Stimulated activated CD8-positive, alpha-beta memory T cell treated with anti-CD3 and anti-CD28 coated beads, Interleukin-15, amount 100 ng/mL, for 1 hour (primary cell): ENCODE results near the gene APCDD1L.
"Not testable (repeated sequence)": the region's sequence is repeated elsewhere in the genome, so short reads cannot be mapped to it uniquely, and the experiment has no call there.

ENCODE experiments used
- DNase-seq: peaks from one replicate; pipeline ENCODE4 v3.0.0-alpha.2; 2020; ENCODE audit warnings: low read depth

APCDD1L gene

DNA sequence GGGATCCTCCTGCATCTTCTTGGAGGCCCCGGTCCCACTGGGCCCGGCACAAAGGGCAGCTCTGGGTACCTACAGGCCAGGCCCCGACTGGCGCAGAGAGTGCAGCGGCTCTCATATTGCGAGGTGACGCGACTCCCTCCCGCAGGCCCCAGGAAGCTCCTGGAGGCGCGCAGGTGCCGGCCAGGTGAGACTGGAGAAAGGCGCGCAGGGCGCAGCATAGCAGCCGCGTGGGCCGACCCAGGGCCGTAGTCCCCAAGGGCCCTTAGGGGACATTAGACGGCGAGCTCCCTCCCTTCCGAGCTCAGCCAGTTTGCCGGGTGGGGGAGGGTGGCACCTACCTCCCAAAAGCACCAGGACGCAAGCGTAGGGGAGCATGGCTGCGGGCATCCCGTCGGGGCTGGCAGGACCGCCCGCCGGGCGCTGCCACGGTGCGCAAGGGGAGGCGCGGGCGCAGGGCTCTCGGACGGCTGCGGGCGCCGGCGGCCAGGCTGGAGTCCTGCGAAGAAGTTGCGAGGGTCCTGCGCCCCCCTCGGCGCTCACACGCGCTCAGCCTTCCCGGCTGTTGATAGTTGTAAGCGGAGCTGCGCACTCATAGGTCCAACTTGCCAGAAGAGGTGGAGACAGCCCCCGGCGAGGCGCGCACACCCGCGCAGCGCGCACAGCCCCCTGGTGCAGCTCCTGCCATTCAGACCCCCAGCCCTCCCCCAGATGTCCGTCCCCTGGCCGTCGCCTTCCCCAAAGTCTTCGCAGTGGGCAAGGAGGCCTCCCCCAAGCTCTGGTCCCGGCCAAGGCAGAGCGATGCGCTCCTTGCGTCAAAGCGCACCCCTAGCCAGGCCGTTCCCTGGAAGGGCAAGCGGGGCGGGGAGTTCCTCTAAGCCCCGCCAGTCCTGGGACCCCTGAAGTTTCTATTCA, 622 bp downstream of the APCDD1L start:
- no peak for DNase-seq

DNA sequence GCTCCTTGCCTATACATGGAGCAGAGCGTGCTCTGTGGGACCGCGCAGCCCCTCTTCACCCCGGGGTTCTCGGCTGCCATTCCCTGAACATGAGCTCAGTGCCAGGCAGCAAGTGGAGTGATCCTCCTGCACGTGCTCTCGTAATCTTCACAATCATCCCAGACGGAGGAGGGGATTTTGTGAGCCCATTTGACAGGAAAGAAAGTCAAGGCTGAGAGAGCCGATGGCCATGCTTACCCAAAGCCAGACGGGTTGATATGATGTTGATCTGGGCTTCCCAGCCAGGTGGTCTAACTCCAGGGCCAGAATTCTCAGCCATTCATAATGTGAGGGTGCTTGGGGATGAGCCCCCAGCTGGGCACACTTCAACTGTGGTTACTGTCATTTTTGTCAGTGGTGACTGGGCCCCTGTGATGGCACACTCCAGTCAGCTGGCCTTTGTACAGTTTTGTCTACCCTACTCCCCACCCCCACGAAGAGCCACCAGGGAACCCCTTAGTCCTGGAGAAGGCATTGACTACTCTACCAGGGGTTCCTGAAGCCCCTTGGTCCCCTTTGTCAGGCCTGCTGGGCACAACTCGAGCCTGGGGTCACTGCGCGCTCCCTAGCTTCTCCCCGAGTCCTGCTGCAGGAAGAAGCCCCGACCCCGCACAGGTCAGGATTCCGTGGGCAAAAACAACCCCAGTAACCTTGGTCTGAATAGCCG, 1.5 kb downstream of the APCDD1L start:
- DNase-seq, result no peak

GRCh38 chr20:58512808-58513552, 2.2 kb downstream of the APCDD1L start:
- DNase-seq, result no peak

- no peak for DNase-seq
Observed at GRCh38 chr20:58511861-58512260, 3.3 kb downstream of the APCDD1L start.

- DNase-seq, result no peak
Observed at GRCh38 chr20:58511364-58511763, 3.8 kb downstream of the APCDD1L start.

DNA sequence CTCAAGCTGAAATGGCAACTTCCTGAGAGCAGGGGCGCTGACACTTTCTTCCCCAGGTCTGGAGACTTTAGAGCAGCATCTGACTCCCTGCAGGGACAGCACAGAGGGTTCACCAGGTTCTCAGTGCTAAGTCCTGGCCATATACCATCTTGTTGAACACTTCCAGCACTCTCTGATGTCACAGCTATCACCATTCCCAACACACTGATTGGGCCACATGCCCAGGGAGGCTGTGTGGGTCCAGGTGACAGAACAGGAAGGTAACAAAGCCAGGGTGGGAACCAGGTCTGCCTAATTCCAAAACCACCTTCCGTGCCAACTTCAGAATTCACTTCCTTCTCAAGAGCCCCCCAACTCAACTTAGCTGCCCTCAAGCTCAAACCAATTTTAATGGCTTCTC, 4.3 kb downstream of the APCDD1L start:
- DNase-seq, result no peak

- DNase-seq, result no peak
Observed at GRCh38 chr20:58508762-58509395, 6.3 kb downstream of the APCDD1L start.

- DNase-seq, result not testable (repeated sequence)
Observed at GRCh38 chr20:58506999-58507398, 8.2 kb downstream of the APCDD1L start.

DNA sequence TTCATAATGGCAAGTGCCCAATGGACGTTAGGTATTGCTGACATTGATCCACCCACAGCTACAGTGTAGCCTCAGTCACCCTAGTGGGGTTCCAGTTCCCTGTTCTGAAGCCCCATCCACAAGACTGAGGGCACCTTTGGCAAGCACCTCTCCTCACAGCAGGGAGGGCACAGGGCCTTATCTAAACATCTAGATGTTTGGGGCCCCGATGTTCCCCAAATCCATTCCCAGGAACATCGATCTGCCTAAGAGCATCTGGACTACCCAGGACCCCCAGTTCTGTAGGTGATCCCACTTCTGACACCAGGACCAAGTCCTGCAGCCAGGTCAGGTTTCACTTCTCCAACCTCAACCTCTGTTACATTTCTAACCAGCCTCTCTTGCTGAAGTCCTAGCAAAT, 10.6 kb downstream of the APCDD1L start:
- no peak for DNase-seq

DNA sequence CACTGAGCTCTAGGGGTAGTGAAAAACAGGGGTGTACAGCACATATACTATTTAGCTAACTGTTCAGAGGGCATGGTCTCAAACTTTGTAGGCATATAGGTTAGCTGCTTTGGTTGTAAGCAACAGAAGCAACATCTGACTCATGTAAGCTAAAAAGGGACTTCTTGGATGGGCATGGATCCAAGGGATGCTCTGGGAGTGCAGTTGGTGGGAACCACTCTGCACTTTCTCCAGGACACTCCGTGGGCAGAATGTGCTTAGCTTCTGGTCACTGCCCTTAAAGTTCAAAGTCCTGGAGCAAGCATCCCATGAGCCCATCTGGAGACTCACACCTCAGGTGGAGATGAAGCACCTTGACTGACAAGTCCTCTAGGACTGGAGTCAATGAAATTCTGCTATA, 11.5 kb downstream of the APCDD1L start:
- DNase-seq, result no peak

- DNase-seq, result no peak
Observed at GRCh38 chr20:58500256-58500655, 14.9 kb downstream of the APCDD1L start.

DNA sequence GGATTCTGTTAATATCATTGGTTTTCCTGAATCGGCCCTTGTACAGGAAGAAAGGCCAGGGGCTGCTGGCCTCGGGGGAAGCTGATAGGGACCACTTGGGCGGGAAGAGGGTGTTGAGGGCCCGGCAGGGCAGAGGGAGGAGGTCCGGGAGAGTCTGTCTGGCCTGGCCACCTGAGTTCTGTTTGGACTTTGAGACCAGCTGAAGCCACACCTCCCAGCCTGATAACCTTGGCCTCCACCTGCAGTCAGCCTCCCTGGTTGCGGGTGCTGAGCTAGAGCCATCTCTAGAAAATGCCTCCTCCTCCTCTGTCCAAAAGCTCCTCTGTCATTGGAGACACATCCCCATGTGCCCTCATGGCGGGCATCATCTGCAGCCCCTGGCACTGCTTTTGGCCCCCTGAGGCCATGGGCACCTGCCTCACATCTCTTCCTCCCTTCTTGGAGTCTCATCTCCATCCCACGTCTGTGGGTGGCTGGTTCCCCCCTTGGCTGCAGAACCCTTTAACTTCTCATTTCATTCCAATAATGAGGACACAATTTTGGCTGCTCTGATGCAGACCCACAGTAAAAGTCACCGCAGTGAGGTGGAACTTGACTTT, 16.6 kb downstream of the APCDD1L start:
- no peak for DNase-seq

GRCh38 chr20:58497724-58498469, 17.3 kb downstream of the APCDD1L start:
- DNase-seq, result no peak

DNA sequence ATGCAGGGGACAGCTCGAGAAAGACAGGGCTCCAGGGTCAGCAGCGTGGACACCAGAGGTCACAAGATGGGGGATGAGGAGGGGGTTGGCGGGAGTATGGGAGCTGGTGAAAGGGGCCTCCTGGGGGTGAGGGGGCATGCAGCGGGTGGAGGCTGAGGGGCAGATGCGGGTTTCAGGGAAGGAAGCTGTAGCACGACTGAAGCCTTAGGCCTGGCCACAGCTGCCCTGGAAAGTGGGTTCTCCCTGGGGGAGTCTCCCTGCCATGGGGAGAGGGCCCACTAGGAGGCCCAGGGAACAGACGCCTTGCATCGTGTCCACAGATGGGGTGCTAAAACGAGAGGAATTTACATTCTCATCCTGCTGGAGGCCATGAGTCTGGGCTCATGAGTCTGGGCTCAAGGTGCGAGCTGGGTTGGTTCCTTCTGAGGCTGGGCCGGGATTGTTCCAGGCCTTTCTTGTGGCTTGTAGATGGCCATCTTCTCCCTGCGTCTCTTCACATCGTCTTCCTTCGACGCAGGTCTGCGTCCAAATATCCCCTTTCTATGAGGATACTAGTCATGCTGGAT, 18.0 kb downstream of the APCDD1L start:
- DNase-seq, result no peak

GRCh38 chr20:58496429-58496769, 18.8 kb downstream of the APCDD1L start:
- DNase-seq, result no peak

DNA sequence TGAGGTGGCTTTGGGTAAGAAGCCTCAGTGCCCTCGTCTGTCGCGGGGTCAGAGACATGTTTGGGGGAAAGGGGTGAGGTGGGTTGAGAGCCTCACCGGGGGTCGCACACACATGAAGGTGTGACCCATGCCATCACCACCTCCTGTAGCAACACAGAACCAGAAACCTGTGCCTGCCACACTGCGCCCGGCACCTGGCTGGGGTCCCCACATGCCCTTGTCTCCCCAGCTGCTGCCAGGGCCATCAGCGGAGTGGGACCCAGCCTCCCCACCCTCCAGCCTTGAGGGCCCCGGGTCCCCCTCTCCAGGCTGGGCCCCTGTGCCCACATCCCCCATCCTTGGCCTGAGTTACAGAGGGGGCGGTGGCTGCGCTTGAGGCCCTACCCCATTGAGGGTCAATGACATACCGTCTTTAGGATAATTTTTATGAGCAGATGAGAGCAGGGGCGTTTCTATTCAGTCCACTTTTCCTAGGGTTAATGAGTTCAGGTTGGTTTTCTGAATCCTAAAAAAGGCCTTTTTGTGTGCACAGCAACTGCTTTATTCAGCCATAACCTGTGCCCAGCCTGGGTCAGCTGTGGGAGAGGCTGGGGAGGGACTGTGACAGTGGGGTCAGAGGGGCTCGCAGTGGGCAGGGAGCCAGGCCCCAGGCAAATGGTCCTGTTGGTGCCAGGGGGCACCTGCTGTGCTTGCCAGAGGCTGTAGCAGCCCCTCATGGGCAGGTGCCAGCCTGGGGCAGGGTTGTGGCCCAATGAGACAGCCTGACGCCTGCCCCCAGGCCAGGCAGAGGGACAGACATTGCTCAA, 19.4 kb downstream of the APCDD1L start:
- DNase-seq, result no peak

DNA sequence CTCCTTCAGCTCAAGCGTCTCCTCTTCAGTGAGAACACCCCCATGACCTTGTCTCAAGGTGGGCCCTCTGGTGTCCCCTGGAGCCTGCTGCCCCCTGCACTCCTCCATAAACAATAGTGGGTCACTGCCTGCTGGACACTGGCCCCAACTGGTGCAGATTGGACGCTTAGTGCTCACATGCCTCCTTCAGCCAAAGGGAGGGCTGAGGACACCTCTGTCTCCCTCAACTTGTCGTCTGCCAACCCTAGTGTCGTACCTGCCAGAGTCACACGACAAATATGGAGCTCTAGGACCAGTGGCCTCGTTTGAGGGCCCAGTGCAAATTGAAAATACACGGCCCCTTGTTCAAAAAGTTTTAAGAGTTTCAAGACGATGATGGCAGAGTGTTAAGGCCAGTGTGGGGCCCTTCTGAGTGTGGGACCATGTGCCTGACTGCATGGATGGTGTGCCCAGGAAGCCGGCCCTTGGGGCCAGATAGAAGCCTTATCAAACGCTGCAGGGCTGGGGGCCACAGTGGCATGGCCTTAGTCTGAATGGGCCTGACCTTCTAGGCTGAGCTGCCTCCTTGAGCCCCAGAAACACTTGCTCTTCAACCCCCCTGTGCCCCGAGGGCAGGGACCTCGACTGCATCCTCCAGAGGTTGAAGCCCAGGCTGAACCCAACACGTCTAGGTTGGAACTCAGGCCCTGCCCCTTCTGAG, 20.1 kb downstream of the APCDD1L start:
- DNase-seq, result no peak

DNA sequence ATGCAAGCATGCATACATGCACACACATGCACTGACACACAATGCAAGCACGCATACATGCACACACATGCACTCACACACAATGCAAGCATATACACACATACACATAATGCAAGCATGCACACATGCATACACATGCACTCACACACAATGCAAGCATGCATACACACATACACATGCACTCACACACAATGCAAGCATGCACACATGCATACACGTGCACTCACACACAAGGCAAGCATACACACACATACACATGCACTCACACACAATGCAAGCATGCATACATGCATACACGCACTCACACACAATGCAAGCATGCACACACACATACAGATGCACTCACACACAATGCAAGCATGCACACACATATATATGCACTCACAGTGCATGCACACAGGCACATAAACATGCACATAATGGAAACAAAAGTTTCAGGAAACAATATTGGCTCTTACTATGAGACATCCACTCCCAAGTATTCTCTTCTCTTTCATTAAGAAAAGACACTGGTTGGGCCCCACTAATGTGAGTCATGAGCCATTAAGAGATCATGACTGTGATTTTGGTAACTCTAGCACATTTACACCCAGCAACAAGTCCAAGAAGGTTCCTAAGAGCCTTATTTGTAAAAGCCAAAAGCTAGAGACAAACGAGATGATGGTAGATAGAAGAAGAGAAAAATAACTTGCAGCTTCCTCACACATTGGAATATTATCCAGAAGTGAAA, 22.2 kb downstream of the APCDD1L start:
- DNase-seq, result no peak
